ENCODE results near the gene C11orf91.
A peak's percentile ranks its signal among the peaks of the same experiment; 100 is the strongest.
"Not testable (repeated sequence)": the region's sequence is repeated elsewhere in the genome, so short reads cannot be mapped to it uniquely, and the experiment has no call there.

Gene C11orf91

DNA sequence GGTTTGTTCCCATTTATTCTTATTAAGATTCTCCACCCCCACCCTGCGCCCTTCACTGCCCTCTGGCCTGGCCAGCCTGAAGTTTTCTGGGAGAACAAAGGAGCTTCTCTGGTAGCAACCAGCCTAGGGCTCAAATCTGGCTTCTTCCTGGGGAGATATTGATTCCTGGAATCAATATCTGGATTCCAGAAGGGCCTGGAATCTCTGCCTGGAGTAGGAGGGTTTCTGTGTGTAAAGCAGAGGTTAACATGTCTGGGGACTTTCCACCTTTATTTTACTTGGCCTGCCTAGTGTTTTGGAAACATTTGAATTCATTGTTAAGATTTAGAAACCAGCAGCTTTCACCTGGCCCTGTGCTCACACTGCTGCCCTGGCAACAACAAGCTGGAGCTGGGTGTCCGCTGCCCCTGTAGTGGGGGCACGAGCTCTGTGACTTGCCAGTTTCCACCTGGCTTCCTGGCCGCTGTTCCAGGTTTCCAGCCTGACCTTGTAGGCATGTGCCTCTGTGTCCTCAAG is 5.5 kb downstream of the C11orf91 start:
- FAIRE-seq = no peak

DNA sequence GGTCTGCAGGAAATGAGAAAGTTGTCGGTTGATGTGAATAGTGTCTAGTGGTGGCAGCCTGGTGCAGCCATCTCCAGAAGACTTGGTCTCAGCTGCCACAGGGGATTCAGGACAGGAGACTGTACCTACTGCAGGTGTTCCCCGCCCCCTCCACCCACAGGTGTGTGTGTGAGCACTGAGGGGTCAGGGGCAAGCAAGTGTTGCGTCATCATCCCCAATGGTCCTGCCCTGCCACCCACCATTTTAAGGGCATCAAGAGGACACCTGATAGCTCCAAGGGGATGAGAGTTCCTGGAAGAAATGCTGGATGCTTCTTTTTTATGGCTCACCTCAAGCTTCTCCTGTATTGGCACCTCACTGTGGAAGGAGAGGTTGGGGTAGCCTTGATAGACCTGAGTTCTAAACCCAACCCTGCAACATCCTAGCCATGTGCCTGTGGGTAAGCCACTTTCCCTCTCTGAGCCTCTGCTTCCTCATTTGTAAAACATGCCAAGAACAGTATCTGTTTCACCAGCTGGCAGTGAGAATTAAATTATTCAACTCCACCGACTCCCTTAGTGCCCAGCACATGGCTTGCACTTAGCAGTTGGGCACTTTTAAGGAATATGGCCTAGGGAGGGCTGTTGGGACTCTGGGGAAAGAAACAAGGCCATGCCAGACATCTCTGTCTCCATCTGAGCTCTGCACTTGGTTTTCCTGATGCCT is 6.1 kb downstream of the C11orf91 start:
- no peak for FAIRE-seq

DNA sequence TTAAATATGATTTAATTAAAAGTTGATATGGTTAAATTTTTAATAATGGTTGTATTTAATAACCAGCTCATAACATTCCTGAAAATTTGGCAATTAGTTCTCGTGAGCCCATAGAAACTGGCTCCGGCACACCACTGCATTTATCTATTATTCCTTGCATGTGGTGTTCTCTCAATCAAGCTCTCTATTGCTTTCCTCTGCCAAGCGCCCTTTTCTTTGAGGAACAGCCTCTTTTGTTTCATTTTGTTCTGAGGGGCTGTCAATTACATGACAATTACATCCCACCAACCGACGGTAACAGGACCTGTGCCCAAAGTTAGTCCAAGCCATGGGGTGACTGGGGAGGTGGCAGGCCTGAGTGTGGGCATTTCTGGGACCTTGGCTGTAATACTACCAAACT is 8.1 kb downstream of the C11orf91 start:
- FAIRE-seq = no peak

GRCh38 chr11:33692013-33692504 is 8.6 kb downstream of the C11orf91 start:
- FAIRE-seq = no peak

- no peak for FAIRE-seq
Observed at GRCh38 chr11:33691066-33691864, 9.4 kb downstream of the C11orf91 start.

GRCh38 chr11:33690290-33691065 is 10.1 kb downstream of the C11orf91 start:
- FAIRE-seq = no peak

GRCh38 chr11:33689501-33689900 is 11.1 kb downstream of the C11orf91 start:
- no peak for FAIRE-seq

- FAIRE-seq = no peak
Observed at GRCh38 chr11:33689085-33689484, 11.5 kb downstream of the C11orf91 start.

DNA sequence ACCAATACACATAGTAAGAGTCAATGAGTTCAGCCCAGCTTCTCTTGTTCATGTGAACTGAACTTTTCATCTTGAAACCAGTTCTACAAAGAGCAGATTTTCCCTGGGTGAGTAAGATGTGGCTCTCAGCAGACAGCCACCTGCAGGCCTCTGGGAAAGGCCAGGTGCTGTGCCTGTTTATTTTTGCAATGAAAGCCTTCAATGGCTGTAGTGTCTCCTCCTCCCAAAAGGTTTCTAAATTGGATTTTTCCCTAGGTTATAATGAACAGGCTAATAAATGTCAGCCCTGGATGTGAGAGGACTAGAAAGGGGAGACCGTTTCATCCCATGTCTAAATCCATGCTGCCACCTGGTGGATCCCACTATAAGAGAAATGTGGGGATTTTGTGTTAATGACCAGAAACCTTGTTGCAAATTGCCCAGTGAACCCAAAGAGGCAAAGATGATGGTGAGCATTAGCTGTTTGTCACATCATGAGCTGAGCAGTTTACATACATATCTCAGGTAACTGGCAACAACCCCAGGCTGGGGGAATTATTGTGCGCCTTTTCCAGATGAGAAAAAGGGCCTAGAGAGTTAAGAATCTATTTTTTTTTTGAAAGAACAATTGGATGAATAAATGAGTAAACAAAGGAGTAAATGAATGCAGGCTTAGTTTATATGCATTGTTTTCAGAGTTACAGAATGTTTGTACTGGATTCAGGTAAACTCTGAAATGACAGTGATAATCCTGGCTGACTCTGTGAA is 12.7 kb downstream of the C11orf91 start:
- FAIRE-seq = peak; percentile 67

GRCh38 chr11:33685082-33685481 is 15.5 kb downstream of the C11orf91 start:
- FAIRE-seq = no peak

- FAIRE-seq = no peak
Observed at GRCh38 chr11:33684003-33684706, 16.5 kb downstream of the C11orf91 start.

- no peak for FAIRE-seq
Observed at GRCh38 chr11:33682446-33682845, 18.2 kb downstream of the C11orf91 start.

DNA sequence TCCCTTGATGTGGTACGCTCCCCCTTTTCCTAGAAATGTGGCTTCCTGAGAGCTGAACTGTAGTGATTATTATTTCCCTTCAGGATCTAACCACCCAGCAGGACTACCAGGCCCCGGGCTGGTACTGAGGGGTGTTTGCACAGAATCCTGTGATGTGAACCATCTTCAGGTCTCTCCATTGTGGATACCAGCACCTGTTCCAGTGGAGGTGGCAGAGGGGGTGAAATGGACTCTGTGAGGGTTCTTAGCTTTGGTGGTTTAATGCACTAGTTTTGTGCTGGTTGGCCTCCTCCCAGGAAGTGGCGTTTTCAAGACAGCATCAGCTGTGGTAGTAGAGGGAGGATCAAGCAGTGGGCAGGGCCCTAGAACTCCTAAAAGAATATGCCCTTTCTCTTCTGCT is 18.6 kb downstream of the C11orf91 start:
- no peak for FAIRE-seq

DNA sequence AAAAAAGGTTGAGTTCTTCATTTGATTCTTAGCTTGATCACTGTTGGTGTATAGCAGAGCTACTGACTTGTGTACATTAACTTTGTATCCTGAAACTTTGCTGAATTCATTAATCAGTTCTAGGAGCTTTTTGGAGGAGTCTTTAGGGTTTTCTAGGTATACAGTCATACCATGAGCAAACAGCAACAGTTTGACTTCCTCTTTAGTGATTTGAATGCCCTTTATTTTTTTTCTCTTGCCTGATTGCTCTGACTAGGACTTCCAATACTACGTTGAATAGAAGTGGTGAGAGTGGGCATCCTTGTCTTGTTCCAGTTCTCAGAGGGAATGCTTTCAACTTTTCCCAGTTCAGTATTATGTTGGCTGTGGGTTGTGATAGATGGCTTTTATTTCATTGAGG is 22.0 kb downstream of the C11orf91 start:
- not testable (repeated sequence) for FAIRE-seq

DNA sequence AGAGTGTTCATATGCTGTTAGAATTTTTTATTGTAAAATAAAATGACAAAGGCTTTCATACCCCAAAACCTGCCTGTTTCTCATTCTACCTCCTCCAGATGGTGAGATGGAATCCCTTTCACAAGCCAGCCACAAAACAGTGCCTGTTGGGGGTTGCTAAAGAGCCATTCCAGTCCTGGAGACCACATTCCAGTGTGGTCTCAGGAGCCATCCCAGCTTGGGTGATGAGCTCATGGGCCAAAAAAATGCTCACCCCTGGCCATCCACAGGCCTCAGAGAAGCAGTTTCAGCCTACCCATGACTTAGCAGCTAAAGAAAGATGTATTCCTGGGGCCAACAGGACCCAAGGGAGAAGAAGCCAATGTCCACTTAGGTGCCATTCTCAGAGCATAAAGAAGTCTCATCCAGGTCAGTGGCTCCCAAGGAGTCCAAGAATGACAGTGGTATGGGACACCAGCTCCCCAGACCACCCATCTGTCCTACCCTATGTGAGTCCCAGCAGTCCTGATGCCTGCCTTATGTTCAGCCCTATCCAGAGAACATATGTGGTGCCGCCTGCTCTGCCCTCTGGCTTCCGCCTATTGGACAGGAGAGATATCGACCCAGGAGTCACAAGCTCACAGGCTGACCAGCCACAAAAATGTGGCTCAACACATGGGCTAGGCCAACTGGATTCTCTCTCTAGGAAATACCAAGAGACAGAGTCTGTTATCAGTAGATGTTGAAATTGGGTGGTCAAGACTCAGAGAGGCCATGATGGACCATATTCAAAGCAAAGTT is 26.4 kb downstream of the C11orf91 start:
- no peak for FAIRE-seq

DNA sequence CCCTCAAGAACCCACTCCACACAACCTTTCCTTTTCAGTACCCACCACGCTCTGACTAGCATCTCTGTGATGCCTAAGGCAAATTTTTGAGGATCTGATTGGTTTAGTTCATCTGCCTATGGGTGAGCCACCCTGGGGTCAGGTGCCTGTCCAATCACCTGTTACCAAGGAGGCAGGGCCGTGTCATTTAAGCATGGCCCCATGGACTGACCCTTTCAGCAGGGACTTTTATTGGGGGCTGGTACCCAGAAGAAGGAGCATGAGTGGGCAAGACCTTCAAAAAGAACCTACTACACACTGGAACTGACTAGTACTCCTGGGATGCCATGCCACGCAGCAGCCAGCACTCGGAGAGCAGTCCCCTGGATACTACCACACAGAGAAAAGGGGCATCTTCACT is 28.4 kb downstream of the C11orf91 start:
- no peak for FAIRE-seq

DNA sequence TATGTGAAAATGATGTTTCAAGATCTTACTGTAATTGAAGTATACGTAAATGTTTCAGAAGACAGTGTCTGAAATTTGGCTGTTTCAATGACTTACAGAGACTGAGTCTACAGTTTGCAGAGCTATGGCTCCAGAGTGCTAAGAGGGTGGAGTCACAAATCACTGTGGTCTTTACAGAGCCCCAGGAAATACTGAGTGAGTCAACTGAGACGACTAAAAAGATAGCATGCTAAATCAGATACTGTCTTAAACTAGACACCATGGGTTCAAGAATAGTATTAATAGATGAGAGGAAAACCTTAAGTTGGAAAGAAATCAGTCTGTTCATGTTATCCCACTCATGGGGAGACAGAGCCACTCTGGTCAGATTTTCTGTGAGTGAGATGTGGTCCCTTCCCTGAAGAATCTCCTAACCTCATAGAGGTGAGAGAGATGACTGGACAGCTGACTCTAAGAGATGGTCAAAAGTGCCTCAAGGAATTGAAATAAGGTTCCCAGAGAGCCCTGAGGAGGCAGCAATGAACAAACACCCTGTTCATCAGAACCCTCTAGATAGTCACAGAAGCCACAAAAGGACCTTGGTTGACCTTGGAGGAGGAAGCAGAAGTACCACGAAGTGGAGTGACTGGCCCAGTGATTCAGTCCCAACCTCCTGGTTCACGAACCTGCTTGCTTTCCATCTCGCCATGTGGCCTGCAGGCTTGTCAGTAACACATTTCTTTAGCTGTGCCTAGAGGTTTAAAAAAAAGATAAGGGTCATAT is 30.2 kb downstream of the C11orf91 start:
- FAIRE-seq = no peak

DNA sequence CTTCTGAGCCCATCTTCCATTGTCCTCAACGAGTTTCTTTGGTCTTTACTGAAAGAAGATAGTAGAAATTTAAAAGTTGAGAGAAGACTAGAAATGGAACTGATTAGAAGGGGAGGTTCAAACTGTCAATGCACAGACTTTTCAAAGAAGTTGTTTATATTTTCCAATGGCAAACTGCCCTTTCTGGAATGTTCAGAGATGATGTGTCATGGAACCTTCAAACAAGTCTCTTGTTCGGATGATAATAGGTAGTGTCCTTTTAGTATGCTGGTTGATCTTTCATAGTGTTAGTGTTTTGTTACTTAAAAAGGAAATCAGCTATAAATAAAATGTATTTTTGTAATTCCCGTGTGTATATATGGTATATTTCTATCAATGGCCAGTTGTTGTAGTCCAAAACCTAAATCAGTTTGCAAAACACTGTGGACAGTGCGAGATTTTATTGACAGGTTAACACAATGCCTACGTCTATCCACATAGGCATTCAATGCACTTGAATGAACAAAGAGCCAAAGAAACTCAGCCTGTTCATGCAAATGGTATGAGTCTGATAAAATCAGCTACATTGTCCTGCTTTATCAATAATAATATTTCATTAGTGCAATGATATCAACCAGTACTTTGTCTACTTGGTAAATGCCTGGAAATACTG is 30.9 kb downstream of the C11orf91 start:
- no peak for FAIRE-seq

DNA sequence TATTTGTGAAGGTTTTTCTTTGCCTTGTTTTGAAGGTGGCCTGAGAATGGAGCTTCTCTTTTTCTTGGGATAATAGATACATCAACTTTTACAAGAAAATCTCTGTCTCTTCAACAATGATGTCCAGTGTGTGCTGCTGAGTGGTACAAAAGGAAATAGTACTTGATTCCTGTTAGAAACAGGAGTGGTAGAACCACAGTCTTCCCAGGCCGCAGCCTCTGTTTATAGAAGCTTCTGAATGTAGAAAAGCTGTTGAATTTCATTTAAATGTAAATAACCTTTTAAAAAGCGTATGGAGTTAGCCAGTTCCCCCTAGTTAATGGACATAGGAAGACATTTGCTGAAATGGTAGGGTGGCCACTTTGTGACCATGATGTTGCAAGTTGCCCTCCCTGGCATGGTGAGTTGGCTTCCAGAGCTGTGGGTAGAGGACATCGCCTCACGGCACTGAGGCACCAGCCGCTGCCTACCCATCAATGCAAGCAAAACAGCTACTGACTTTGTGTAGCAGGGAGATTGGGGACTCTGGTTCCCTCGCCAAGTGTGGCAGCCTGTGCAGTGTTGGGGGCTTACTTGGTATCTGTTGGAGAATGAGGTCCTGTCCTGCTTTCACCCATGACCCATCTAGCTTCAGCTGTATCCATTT is 31.6 kb downstream of the C11orf91 start:
- FAIRE-seq = no peak

Data from A204.1 (cell line).